ENCODE results near the gene GANC.
"Not testable (repeated sequence)": the region's sequence is repeated elsewhere in the genome, so short reads cannot be mapped to it uniquely, and the experiment has no call there.

Gene GANC

GRCh38 chr15:42289166-42289565 is 16.2 kb downstream of the GANC start:
- Histone ChIP-seq H3K9me3 (ENCODE audit: control extremely low read depth in 1 of 5, control insufficient read depth in 4 of 5, insufficient read depth in 2 of 5, low read depth in 1 of 5, low read length in 4 of 5) (no peaks in the 10 kb centered on the region), H3K4me1 (ENCODE audit: control extremely low read depth in 1 of 4, control insufficient read depth in 4 of 4, insufficient read depth in 4 of 4, low read length in 3 of 4) (no peaks in the 10 kb centered on the region), H3K27ac (ENCODE audit: insufficient read depth in 1 of 2, low read depth in 1 of 2, low read length in 2 of 2, poor library complexity in 1 of 2, severe bottlenecking in 2 of 2) (no peak overlapping the region), H3K4me3 (ENCODE audit: control insufficient read depth in 1 of 7, extremely low read depth in 1 of 7, insufficient read depth in 4 of 7, low read depth in 2 of 7, low read length in 6 of 7) (no peak overlapping the region), H3K36me3 (ENCODE audit: control insufficient read depth in 4 of 4, insufficient read depth in 4 of 4, low read length in 3 of 4) (peaks cover 5 to 40% (median 13%) of the 10 kb centered on the region in 4 experiments), H3K27me3 (replicated peaks in 2 of 5; ENCODE audit: control insufficient read depth in 4 of 5, insufficient read depth in 5 of 5, low read length in 4 of 5) (no peaks in the 10 kb centered on the region)
- POLR2A ChIA-PET: no interaction called here
- CTCF ChIA-PET: interaction anchor here (1.3 kb wide), 1 partner anchor 9 kb away, joined by 3 read pairs; no protein-coding TSS in a partner anchor
- WGBS (ENCODE audit: insufficient coverage): no CpG with 5 or more reads among the region's 1 CpG
- no peak for DNase-seq

- 95% methylated on average over 4 of the region's 4 CpGs for WGBS (ENCODE audit: insufficient coverage)
- DNase-seq; CTCF ChIA-PET; H3K4me1 ChIP-seq (ENCODE audit: control extremely low read depth in 1 of 4, control insufficient read depth in 4 of 4, insufficient read depth in 4 of 4, low read length in 3 of 4); H3K4me3 ChIP-seq (ENCODE audit: control insufficient read depth in 1 of 7, extremely low read depth in 1 of 7, insufficient read depth in 4 of 7, low read depth in 2 of 7, low read length in 6 of 7); POLR2A ChIA-PET; H3K27ac ChIP-seq (ENCODE audit: insufficient read depth in 1 of 2, low read depth in 1 of 2, low read length in 2 of 2, poor library complexity in 1 of 2, severe bottlenecking in 2 of 2); H3K27me3 ChIP-seq (replicated peaks in 2 of 5; ENCODE audit: control insufficient read depth in 4 of 5, insufficient read depth in 5 of 5, low read length in 4 of 5); H3K9me3 ChIP-seq (ENCODE audit: control extremely low read depth in 1 of 5, control insufficient read depth in 4 of 5, insufficient read depth in 2 of 5, low read depth in 1 of 5, low read length in 4 of 5): not testable (repeated sequence)
- H3K36me3 ChIP-seq (ENCODE audit: control insufficient read depth in 4 of 4, insufficient read depth in 4 of 4, low read length in 3 of 4): peaks cover 0 to 18% (median 3%) of the 10 kb centered on the region in 4 experiments
These were observed 28.0 kb downstream of the GANC start for GRCh38 chr15:42301004-42301403.

- Histone ChIP-seq H3K27me3 (replicated peaks in 2 of 5; ENCODE audit: control insufficient read depth in 4 of 5, insufficient read depth in 5 of 5, low read length in 4 of 5) (no peaks in the 10 kb centered on the region), H3K27ac (ENCODE audit: insufficient read depth in 1 of 2, low read depth in 1 of 2, low read length in 2 of 2, poor library complexity in 1 of 2, severe bottlenecking in 2 of 2) (no peak overlapping the region), H3K4me3 (ENCODE audit: control insufficient read depth in 1 of 7, extremely low read depth in 1 of 7, insufficient read depth in 4 of 7, low read depth in 2 of 7, low read length in 6 of 7) (no peak overlapping the region), H3K36me3 (ENCODE audit: control insufficient read depth in 4 of 4, insufficient read depth in 4 of 4, low read length in 3 of 4) (peaks cover 4 to 33% (median 7%) of the 10 kb centered on the region in 4 experiments), H3K4me1 (ENCODE audit: control extremely low read depth in 1 of 4, control insufficient read depth in 4 of 4, insufficient read depth in 4 of 4, low read length in 3 of 4) (no peaks in the 10 kb centered on the region), H3K9me3 (ENCODE audit: control extremely low read depth in 1 of 5, control insufficient read depth in 4 of 5, insufficient read depth in 2 of 5, low read depth in 1 of 5, low read length in 4 of 5) (peaks cover 0 to 3% (median 1%) of the 10 kb centered on the region in 5 experiments)
- POLR2A ChIA-PET: no interaction called here
- CTCF ChIA-PET: no interaction called here
- DNase-seq: no peak
- no CpG with 5 or more reads among the region's 1 CpG for WGBS (ENCODE audit: insufficient coverage)
These were observed 33.7 kb downstream of the GANC start for GRCh38 chr15:42306681-42307080.

GRCh38 chr15:42313463-42313862 is 40.5 kb downstream of the GANC start:
- Histone ChIP-seq H3K27ac (ENCODE audit: insufficient read depth in 1 of 2, low read depth in 1 of 2, low read length in 2 of 2, poor library complexity in 1 of 2, severe bottlenecking in 2 of 2) (no peak overlapping the region), H3K27me3 (replicated peaks in 2 of 5; ENCODE audit: control insufficient read depth in 4 of 5, insufficient read depth in 5 of 5, low read length in 4 of 5) (no peaks in the 10 kb centered on the region)
- 64% methylated on average over 3 of the region's 3 CpGs for WGBS (ENCODE audit: insufficient coverage)

GRCh38 chr15:42314818-42315217 is 41.8 kb downstream of the GANC start:
- H3K4me3 ChIP-seq (ENCODE audit: control insufficient read depth in 1 of 7, extremely low read depth in 1 of 7, insufficient read depth in 4 of 7, low read depth in 2 of 7, low read length in 6 of 7): no peak overlapping the region
- H3K27ac ChIP-seq (ENCODE audit: insufficient read depth in 1 of 2, low read depth in 1 of 2, low read length in 2 of 2, poor library complexity in 1 of 2, severe bottlenecking in 2 of 2): no peak overlapping the region
- H3K9me3 ChIP-seq (ENCODE audit: control extremely low read depth in 1 of 5, control insufficient read depth in 4 of 5, insufficient read depth in 2 of 5, low read depth in 1 of 5, low read length in 4 of 5): no peaks in the 10 kb centered on the region
- H3K27me3 ChIP-seq (replicated peaks in 2 of 5; ENCODE audit: control insufficient read depth in 4 of 5, insufficient read depth in 5 of 5, low read length in 4 of 5): no peaks in the 10 kb centered on the region
- H3K4me1 ChIP-seq (ENCODE audit: control extremely low read depth in 1 of 4, control insufficient read depth in 4 of 4, insufficient read depth in 4 of 4, low read length in 3 of 4): no peaks in the 10 kb centered on the region
- ChIA-PET CTCF (no interaction called here), POLR2A (no interaction called here)
- no peak for DNase-seq
- WGBS (ENCODE audit: insufficient coverage): no CpG with 5 or more reads among the region's 1 CpG
- H3K36me3 ChIP-seq (ENCODE audit: control insufficient read depth in 4 of 4, insufficient read depth in 4 of 4, low read length in 3 of 4): peaks cover 4 to 24% (median 12%) of the 10 kb centered on the region in 4 experiments

More at GRCh38 chr15:42313463-42313862, 40.5 kb downstream of the GANC start:
- no peak overlapping the region for H3K4me3 ChIP-seq (ENCODE audit: control insufficient read depth in 1 of 7, extremely low read depth in 1 of 7, insufficient read depth in 4 of 7, low read depth in 2 of 7, low read length in 6 of 7)
- H3K4me1 ChIP-seq (ENCODE audit: control extremely low read depth in 1 of 4, control insufficient read depth in 4 of 4, insufficient read depth in 4 of 4, low read length in 3 of 4): no peaks in the 10 kb centered on the region
- CTCF ChIA-PET: no interaction called here
- H3K36me3 ChIP-seq (ENCODE audit: control insufficient read depth in 4 of 4, insufficient read depth in 4 of 4, low read length in 3 of 4): peaks cover 4 to 31% (median 12%) of the 10 kb centered on the region in 4 experiments
- peak in 1 of 3 donors; percentile 2 for DNase-seq
- POLR2A ChIA-PET: no interaction called here
- H3K9me3 ChIP-seq (ENCODE audit: control extremely low read depth in 1 of 5, control insufficient read depth in 4 of 5, insufficient read depth in 2 of 5, low read depth in 1 of 5, low read length in 4 of 5): no peaks in the 10 kb centered on the region

GRCh38 chr15:42315521-42315920 is 42.5 kb downstream of the GANC start:
- WGBS (ENCODE audit: insufficient coverage): no CpG with 5 or more reads among the region's 1 CpG
- no peak for DNase-seq
- no peaks in the 10 kb centered on the region for H3K9me3 ChIP-seq (ENCODE audit: control extremely low read depth in 1 of 5, control insufficient read depth in 4 of 5, insufficient read depth in 2 of 5, low read depth in 1 of 5, low read length in 4 of 5)

GRCh38 chr15:42316282-42316805 is 43.3 kb downstream of the GANC start:
- DNase-seq; H3K4me3 ChIP-seq (ENCODE audit: control insufficient read depth in 1 of 7, extremely low read depth in 1 of 7, insufficient read depth in 4 of 7, low read depth in 2 of 7, low read length in 6 of 7); H3K4me1 ChIP-seq (ENCODE audit: control extremely low read depth in 1 of 4, control insufficient read depth in 4 of 4, insufficient read depth in 4 of 4, low read length in 3 of 4); H3K9me3 ChIP-seq (ENCODE audit: control extremely low read depth in 1 of 5, control insufficient read depth in 4 of 5, insufficient read depth in 2 of 5, low read depth in 1 of 5, low read length in 4 of 5); H3K27me3 ChIP-seq (replicated peaks in 2 of 5; ENCODE audit: control insufficient read depth in 4 of 5, insufficient read depth in 5 of 5, low read length in 4 of 5); H3K27ac ChIP-seq (ENCODE audit: insufficient read depth in 1 of 2, low read depth in 1 of 2, low read length in 2 of 2, poor library complexity in 1 of 2, severe bottlenecking in 2 of 2); POLR2A ChIA-PET: not testable (repeated sequence)
- CTCF ChIA-PET: interaction anchor here (1.1 kb wide), 1 partner anchor 9 kb away, joined by 3 read pairs; no protein-coding TSS in a partner anchor
- 66% methylated on average over 8 of the region's 11 CpGs for WGBS (ENCODE audit: insufficient coverage)
- H3K36me3 ChIP-seq (ENCODE audit: control insufficient read depth in 4 of 4, insufficient read depth in 4 of 4, low read length in 3 of 4): peaks cover 0 to 11% (median 6%) of the 10 kb centered on the region in 4 experiments

More at GRCh38 chr15:42315521-42315920, 42.5 kb downstream of the GANC start:
- Histone ChIP-seq H3K4me1 (ENCODE audit: control extremely low read depth in 1 of 4, control insufficient read depth in 4 of 4, insufficient read depth in 4 of 4, low read length in 3 of 4) (no peaks in the 10 kb centered on the region), H3K36me3 (ENCODE audit: control insufficient read depth in 4 of 4, insufficient read depth in 4 of 4, low read length in 3 of 4) (peaks cover 4 to 20% (median 8%) of the 10 kb centered on the region in 4 experiments), H3K4me3 (ENCODE audit: control insufficient read depth in 1 of 7, extremely low read depth in 1 of 7, insufficient read depth in 4 of 7, low read depth in 2 of 7, low read length in 6 of 7) (no peak overlapping the region), H3K27me3 (replicated peaks in 2 of 5; ENCODE audit: control insufficient read depth in 4 of 5, insufficient read depth in 5 of 5, low read length in 4 of 5) (no peaks in the 10 kb centered on the region), H3K27ac (ENCODE audit: insufficient read depth in 1 of 2, low read depth in 1 of 2, low read length in 2 of 2, poor library complexity in 1 of 2, severe bottlenecking in 2 of 2) (no peak overlapping the region)
- CTCF ChIA-PET: no interaction called here
- POLR2A ChIA-PET: no interaction called here
